COLO668 (cell line): ENCODE data around the gene DNAJC15.

Experiments used
- DNase-seq: peaks from one replicate; lab custom pipeline; 2025; ENCODE audit not compliant: unreplicated experiment; lab: John Stamatoyannopoulos, UW

Gene DNAJC15

GRCh38 chr13:43122791-43123190, 99.4 kb downstream of the DNAJC15 start:
- no peak for DNase-seq

- no peak for DNase-seq
Measured at GRCh38 chr13:43123856-43124255, 100.5 kb downstream of the DNAJC15 start.

GRCh38 chr13:43124490-43124889, 101.1 kb downstream of the DNAJC15 start:
- no peak for DNase-seq

- DNase-seq = no peak
Measured at GRCh38 chr13:43126420-43126819, 103.0 kb downstream of the DNAJC15 start.

GRCh38 chr13:43127103-43127798, 103.9 kb downstream of the DNAJC15 start:
- DNase-seq = no peak

- no peak for DNase-seq
Measured at GRCh38 chr13:43127827-43128226, 104.4 kb downstream of the DNAJC15 start.

GRCh38 chr13:43128504-43128961, 105.1 kb downstream of the DNAJC15 start:
- no peak for DNase-seq

GRCh38 chr13:43129066-43129465, 105.7 kb downstream of the DNAJC15 start:
- no peak for DNase-seq

GRCh38 chr13:43129511-43130110, 106.2 kb downstream of the DNAJC15 start:
- DNase-seq = no peak

- DNase-seq = no peak
Measured at GRCh38 chr13:43132257-43132656, 108.9 kb downstream of the DNAJC15 start.

GRCh38 chr13:43132911-43133310, 109.5 kb downstream of the DNAJC15 start:
- DNase-seq = peak; percentile 52

- no peak for DNase-seq
Measured at GRCh38 chr13:43133792-43134191, 110.4 kb downstream of the DNAJC15 start.

- no peak for DNase-seq
Measured at GRCh38 chr13:43134868-43135267, 111.5 kb downstream of the DNAJC15 start.

- DNase-seq = no peak
Measured at GRCh38 chr13:43135516-43135915, 112.1 kb downstream of the DNAJC15 start.

- DNase-seq = no peak
Measured at GRCh38 chr13:43136920-43137575, 113.7 kb downstream of the DNAJC15 start.

GRCh38 chr13:43139211-43139610, 115.8 kb downstream of the DNAJC15 start:
- DNase-seq = no peak

GRCh38 chr13:43139921-43140320, 116.5 kb downstream of the DNAJC15 start:
- no peak for DNase-seq

GRCh38 chr13:43140985-43141384, 117.6 kb downstream of the DNAJC15 start:
- no peak for DNase-seq

- no peak for DNase-seq
Measured at GRCh38 chr13:43141685-43142084, 118.3 kb downstream of the DNAJC15 start.

- no peak for DNase-seq
Measured at GRCh38 chr13:43143591-43143990, 120.2 kb downstream of the DNAJC15 start.

GRCh38 chr13:43145534-43146196, 122.3 kb downstream of the DNAJC15 start:
- DNase-seq = no peak

GRCh38 chr13:43146400-43146799, 123.0 kb downstream of the DNAJC15 start:
- no peak for DNase-seq
